HEK293T (cell line): ENCODE measurements around the gene CSNK1D.

Experiments used
- BHLHE40 ChIP-seq: fragments of 450-650 bp; IDR thresholded peaks from 2 replicates; pipeline ENCODE4 v1.6.1; 2016; ENCODE audit warnings: mild to moderate bottlenecking, moderate library complexity, borderline replicate concordance
- CTBP1 ChIP-seq: fragments of 450-650 bp; IDR thresholded peaks from 2 replicates; pipeline ENCODE4 v1.6.1; 2016; ENCODE audit warnings: borderline replicate concordance
- FOXA1 ChIP-seq: fragments of 450-650 bp; IDR thresholded peaks from 2 replicates; pipeline ENCODE4 v1.6.1; 2016; ENCODE audit warnings: mild to moderate bottlenecking
- FOXK2 ChIP-seq: fragments of 450-650 bp; IDR thresholded peaks from 2 replicates; pipeline ENCODE4 v1.6.1; 2016; ENCODE audit warnings: mild to moderate bottlenecking
- FOXM1 ChIP-seq: fragments of 450-650 bp; IDR thresholded peaks from 2 replicates; pipeline ENCODE4 v1.6.1; 2017; ENCODE audit warnings: mild to moderate bottlenecking, borderline replicate concordance
- HDGF ChIP-seq: fragments of 450-650 bp; IDR thresholded peaks from 2 replicates; pipeline ENCODE4 v1.6.1; 2017; ENCODE audit warnings: antibody characterized with exemption, borderline replicate concordance
- L3MBTL2 ChIP-seq: fragments of 450-650 bp; conservative IDR thresholded peaks from 2 replicates; pipeline ENCODE4 v1.6.1; 2016; ENCODE audit warnings: mild to moderate bottlenecking
- LEF1 ChIP-seq: fragments of 450-650 bp; IDR thresholded peaks from 2 replicates; pipeline ENCODE4 v1.6.1; 2017; ENCODE audit warnings: mild to moderate bottlenecking, borderline replicate concordance
- SP1 ChIP-seq: fragments of 450-650 bp; IDR thresholded peaks from 2 replicates; pipeline ENCODE4 v1.6.1; 2017
- SUZ12 ChIP-seq: fragments of 450-650 bp; IDR thresholded peaks from 2 replicates; pipeline ENCODE4 v1.6.1; 2016; ENCODE audit warnings: mild to moderate bottlenecking
- ZNF384 ChIP-seq: fragments of 450-650 bp; IDR thresholded peaks from 2 replicates; pipeline ENCODE4 v1.6.1; 2016

GRCh38 chr17:82285141-82285540 is 11.6 kb upstream of the CSNK1D start:
- no peak for TF ChIP-seq SUZ12
- TF ChIP-seq LEF1: no peak
- TF ChIP-seq FOXA1: no peak
- TF ChIP-seq BHLHE40: no peak
- TF ChIP-seq SP1: no peak
- TF ChIP-seq FOXM1: no peak
- TF ChIP-seq ZNF384: no peak
- no peak for TF ChIP-seq HDGF
- TF ChIP-seq CTBP1: no peak
- TF ChIP-seq FOXK2: no peak
- no peak for TF ChIP-seq L3MBTL2
